Activated CD4-positive, alpha-beta T cell treated with anti-CD3 and anti-CD28 coated beads, Interleukin-2, amount 50 U/mL, for 16 hours (primary cell): Measurements from ENCODE around the gene USP51.
"Not testable (repeated sequence)": the region's sequence is repeated elsewhere in the genome, so short reads cannot be mapped to it uniquely, and the experiment has no call there.

Source experiments
- DNase-seq: peaks from one replicate; pipeline ENCODE4 v3.0.0-alpha.2; 2020

USP51 gene

GRCh38 chrX:55489314-55490009 is at the start of gene USP51:
Gene USP51 (minus strand): TSS chrX:55489848. CDS start chrX:55488939, 909 bp downstream.
- DNase-seq: no peak

GRCh38 chrX:55524487-55524886 is 34.8 kb upstream of the USP51 start:
- no peak for DNase-seq

GRCh38 chrX:55523356-55523755 is 33.7 kb upstream of the USP51 start:
- no peak for DNase-seq

GRCh38 chrX:55522596-55523276 is 33.1 kb upstream of the USP51 start:
- no peak for DNase-seq

- DNase-seq: no peak
Observed at GRCh38 chrX:55521687-55522086, 32.0 kb upstream of the USP51 start.

GRCh38 chrX:55516794-55517481 is 27.3 kb upstream of the USP51 start:
- DNase-seq: not testable (repeated sequence)

GRCh38 chrX:55513045-55513737 is 23.5 kb upstream of the USP51 start:
- not testable (repeated sequence) for DNase-seq

GRCh38 chrX:55508410-55509152 is 18.9 kb upstream of the USP51 start:
- DNase-seq: not testable (repeated sequence)

GRCh38 chrX:55507699-55508098 is 18.1 kb upstream of the USP51 start:
- not testable (repeated sequence) for DNase-seq

GRCh38 chrX:55507010-55507409 is 17.4 kb upstream of the USP51 start:
- not testable (repeated sequence) for DNase-seq

GRCh38 chrX:55490974-55491373 is 1.3 kb upstream of the USP51 start:
- no peak for DNase-seq

GRCh38 chrX:55490121-55490520 is 473 bp upstream of the USP51 start:
- DNase-seq: no peak

GRCh38 chrX:55488593-55489313 is 895 bp downstream of the USP51 start:
- peak; percentile 50 for DNase-seq

- no peak for DNase-seq
Observed at GRCh38 chrX:55488006-55488592, 1.5 kb downstream of the USP51 start.

- DNase-seq: no peak
Observed at GRCh38 chrX:55487143-55487542, 2.5 kb downstream of the USP51 start.

- DNase-seq: no peak
Observed at GRCh38 chrX:55486736-55487135, 2.9 kb downstream of the USP51 start.

GRCh38 chrX:55484948-55485347 is 4.7 kb downstream of the USP51 start:
- no peak for DNase-seq

GRCh38 chrX:55480390-55481062 is 9.1 kb downstream of the USP51 start:
- DNase-seq: no peak

- not testable (repeated sequence) for DNase-seq
Observed at GRCh38 chrX:55479956-55480355, 9.7 kb downstream of the USP51 start.

GRCh38 chrX:55465791-55466190 is 23.9 kb downstream of the USP51 start:
- DNase-seq: not testable (repeated sequence)

- not testable (repeated sequence) for DNase-seq
Observed at GRCh38 chrX:55465108-55465507, 24.5 kb downstream of the USP51 start.
